Endothelial cell of umbilical vein (primary cell): ENCODE data around the gene IP6K2. TPM values are rescaled to one million over a fixed set of nuclear protein-coding genes. Genes with fewer than 3 reads are reported as not detected.
A peak's percentile ranks its signal among the peaks of the same experiment; 100 is the strongest.

Source experiments
- BruUV-seq: library from RNA; stranded (reverse); fragments of 400-500 nt; replicated peaks from 2 replicates; lab custom pipeline; 2021; lab: Mats Ljungman, UMichigan
- CTCF ChIA-PET: fragments of 300-600, 350-600 bp; sonication (Branson Sonifier 250); formaldehyde crosslinking; loops from one replicate; lab custom pipeline; 2021; ENCODE audit warnings: antibody characterized with exemption, inconsistent platforms; lab: Charles Lee
- POLR2A ChIA-PET: fragments of 300-600, 350-600 bp; sonication (Branson Sonifier 250); formaldehyde crosslinking; loops from one replicate; lab custom pipeline; 2021; ENCODE audit warnings: antibody characterized with exemption, inconsistent platforms; lab: Charles Lee
- DNase-seq: peaks from one replicate; pipeline ENCODE4 v3.0.0-alpha.2; 2011; ENCODE audit warnings: low read depth, low spot score
- FAIRE-seq: peaks from 2 replicates; lab custom pipeline; 2011; peaks lifted over from hg19 to GRCh38; lab: Jason Lieb, UNC
- H2AFZ ChIP-seq: 2 replicates; pipeline ENCODE4 v1.6.0; 2012; ENCODE audit warnings: low read depth, low read length, control low read depth, inconsistent platforms
- H3K27ac ChIP-seq: 2 replicates; pipeline ENCODE4 v1.5.1; 2011; ENCODE audit warnings: low read depth, mild to moderate bottlenecking, control low read depth, low read length, moderate library complexity; ENCODE audit not compliant: insufficient read depth
- H3K27me3 ChIP-seq, 2 experiments: 2 replicates each; pipeline versions ENCODE4 v1.6.0 to v1.6.1; 2011; ENCODE audit warnings: low read length in 2 of 2, mixed read lengths in 1 of 2; ENCODE audit not compliant: control insufficient read depth in 2 of 2, insufficient read depth in 2 of 2
- H3K36me3 ChIP-seq, 2 experiments: 2 replicates in 1 of 2; 3 replicates in 1 of 2; pipeline ENCODE4 v1.5.1; 2011; ENCODE audit warnings: low read length in 2 of 2, mild to moderate bottlenecking in 1 of 2, moderate library complexity in 1 of 2; ENCODE audit not compliant: control insufficient read depth in 2 of 2, insufficient read depth in 2 of 2; ENCODE audit errors: extremely low read depth in 1 of 2
- H3K4me1 ChIP-seq: 3 replicates; pipeline ENCODE4 v1.5.1; 2011; ENCODE audit warnings: mild to moderate bottlenecking, low read length; ENCODE audit not compliant: control insufficient read depth, insufficient read depth; ENCODE audit errors: extremely low read depth
- H3K4me2 ChIP-seq: 2 replicates; pipeline ENCODE4 v1.6.1; 2011; ENCODE audit warnings: low read length, control low read depth, mixed read lengths; ENCODE audit not compliant: insufficient read depth
- H3K4me3 ChIP-seq, 3 experiments: fragments of 200-600 bp in 1 of 3; sonication (generic), shearing (Covaris generic) in 1 of 3; replicated peaks in 1 of 3; 2 replicates each; pipeline ENCODE4 v1.5.1; 2011 to 2016; ENCODE audit warnings: control low read depth in 3 of 3, low read length in 3 of 3, mild to moderate bottlenecking in 2 of 3, inconsistent platforms in 1 of 3, low read depth in 1 of 3, moderate library complexity in 1 of 3; ENCODE audit not compliant: insufficient read depth in 1 of 3
- H3K79me2 ChIP-seq: 2 replicates; pipeline ENCODE4 v1.6.0; 2012; ENCODE audit warnings: low read length, inconsistent platforms; ENCODE audit not compliant: control insufficient read depth, insufficient read depth
- H3K9ac ChIP-seq: replicated peaks from 2 replicates; pipeline ENCODE3; 2011; ENCODE audit warnings: low read length, control low read depth; ENCODE audit not compliant: insufficient read depth; ENCODE audit errors: extremely low read depth
- H3K9me1 ChIP-seq: replicated peaks from 3 replicates; pipeline ENCODE4 v1.6.0; 2011; ENCODE audit warnings: mild to moderate bottlenecking, low read length; ENCODE audit not compliant: control insufficient read depth, insufficient read depth; ENCODE audit errors: extremely low read depth
- H3K9me3 ChIP-seq: replicated peaks from 2 replicates; pipeline ENCODE4 v1.5.1; 2012; ENCODE audit warnings: low read length, inconsistent platforms; ENCODE audit not compliant: control insufficient read depth, insufficient read depth
- H4K20me1 ChIP-seq: replicated peaks from 2 replicates; pipeline ENCODE3; 2011; ENCODE audit warnings: mild to moderate bottlenecking, low read length; ENCODE audit not compliant: control insufficient read depth, insufficient read depth; ENCODE audit errors: extremely low read depth
- CTCF ChIP-seq, 2 donors: IDR thresholded peaks; 1 replicate in 1 of 2; 2 replicates in 1 of 2; pipeline ENCODE4 v1.5.1; 2011; ENCODE audit warnings: low read length in 2 of 2, mild to moderate bottlenecking in 2 of 2, moderate library complexity in 2 of 2, control low read depth in 1 of 2, inconsistent platforms in 1 of 2, low read depth in 1 of 2; ENCODE audit not compliant: insufficient read depth in 1 of 2; ENCODE audit errors: extremely low read depth in 1 of 2
- EZH2 ChIP-seq: IDR thresholded peaks from 2 replicates; pipeline ENCODE4 v1.6.1; 2012; ENCODE audit warnings: borderline replicate concordance, low read depth, mild to moderate bottlenecking, moderate library complexity, low read length, inconsistent platforms; ENCODE audit not compliant: severe bottlenecking
- GATA2 ChIP-seq: IDR thresholded peaks from 2 replicates; pipeline ENCODE4 v1.7.0; 2011; ENCODE audit warnings: low read depth, mild to moderate bottlenecking, moderate library complexity, mixed read lengths, low read length; ENCODE audit not compliant: insufficient read length, insufficient read depth
- POLR2A ChIP-seq: IDR thresholded peaks from 2 replicates; pipeline ENCODE4 v1.6.1; 2012; ENCODE audit warnings: low read depth, mild to moderate bottlenecking, control low read depth, low read length
- dilution Hi-C: fragments of 300-500 bp; cut with MboI; formaldehyde crosslinking; loops from one replicate; pipeline ENCODE4 v1.15.0; 2019; ENCODE audit warnings: low sequenced_read_pairs; ENCODE audit not compliant: extremely low pct_ligation_motif_present
- intact Hi-C: fragments of 100-400 bp; cut with micrococcal nuclease; formaldehyde crosslinking; loops from one replicate; pipeline ENCODE4 v1.10.0; 2022
- polyA plus RNA-seq, 4 experiments: library from polyadenylated mRNA; depleted of rRNA in 3 of 4; stranded (reverse) in 3 of 4; unstranded in 1 of 4; fragments of >200 nt; gene quantifications; 2 replicates each; pipeline versions ENCODE4 v1.2.1 to v1.2.3, GENCODE V29; 2011 to 2012; ENCODE audit warnings: missing spikeins in 1 of 4
- total RNA-seq: library from RNA; stranded (reverse); gene quantifications from 2 replicates; pipeline ENCODE4 v1.2.3, GENCODE V29; 2021

Gene IP6K2
- total and polyA plus RNA-seq, 2 donors (not counting 3 experiments of a cell fraction or from before 2014, with no cell fraction given): 81.8 to 143 TPM

GRCh38 chr3:48662753-48663488, 54.1 kb downstream of the IP6K2 start, which contains the start of gene CELSR3:
Gene CELSR3 (minus strand): TSS chr3:48662886. CDS start chr3:48662634, 252 bp downstream.
- Histone ChIP-seq H3K36me3 (no peaks in the 10 kb centered on the region), H3K9ac (peak within 1 kb of the TSS; percentile 59), H3K4me3 (peak within 1 kb of the TSS; percentile 28 to 42 (median 28)), H3K9me1 (no peaks in the 10 kb centered on the region), H3K4me2 (peak within 1 kb of the TSS; percentile 60), H3K27ac (peak within 1 kb of the TSS; percentile 72), H3K4me1 (peaks cover 6% of the 10 kb centered on the region), H3K79me2 (no peaks in the 10 kb centered on the region), H3K27me3 (peaks cover 8 to 10% of the 10 kb centered on the region in 2 experiments), H3K9me3 (no peaks in the 10 kb centered on the region), H2AFZ (peak within 1 kb of the TSS; percentile 77), H4K20me1 (no peaks in the 10 kb centered on the region)
- TF ChIP-seq POLR2A: no peak
- TF ChIP-seq CTCF (IDR thresholded peaks at IDR 0.05; ENCODE audit: extremely low read depth in 1 of 2, insufficient read depth in 1 of 2, low read depth in 1 of 2, low read length in 2 of 2): no peak
- peak; percentile 60 for TF ChIP-seq EZH2
- no peak for TF ChIP-seq GATA2
- ChIA-PET CTCF (interaction anchor here (0.8 to 3.5 kb wide), 9 partner anchors 11 to 226 kb away, joined by 3 to 20 read pairs (median 4); partner anchors contain the start of genes IP6K2, NCKIPSD, SLC26A6 and UQCRC1), POLR2A (interaction anchor here (1.3 kb wide), 1 partner anchor 106 kb away, joined by 3 read pairs; the partner anchor contains the start of gene PFKFB4)
- intact Hi-C loops (loop anchor here (1.0 kb wide), 1 partner anchor 28 kb away; the partner anchor contains the start of gene SLC26A6), dilution Hi-C loops (no loop called here)
- BruUV-seq: TSS peak; percentile 71
- FAIRE-seq: peak; percentile 80
- DNase-seq: peak; percentile 47
